Activated CD8-positive, alpha-beta T cell treated with anti-CD3 and anti-CD28 coated beads for 36 hours (primary cell): ENCODE measurements around the gene LPP. TPM values are rescaled to one million over a fixed set of nuclear protein-coding genes. Genes with fewer than 3 reads are reported as not detected.

Source experiments
- ATAC-seq: fragments of 200-7000 bp; cut with Tn5 transposase; one replicate; pipeline ENCODE4 v1.10.0; 2021; ENCODE audit warnings: mild to moderate bottlenecking, moderate library complexity
- CTCF ChIA-PET: fragments of 350-600 bp; sonication (Branson Sonifier 250); formaldehyde crosslinking; loops from one replicate; lab custom pipeline; 2021; ENCODE audit warnings: antibody characterized with exemption; lab: Charles Lee
- POLR2A ChIA-PET: fragments of 350-600 bp; sonication (Branson Sonifier 250); formaldehyde crosslinking; loops from one replicate; lab custom pipeline; 2021; ENCODE audit warnings: antibody characterized with exemption; lab: Charles Lee
- DNase-seq: peaks from one replicate; pipeline ENCODE4 v3.0.0-alpha.2; 2020
- H3K27ac Mint-ChIP-seq: one replicate; pipeline ENCODE4 v1.8.0; 2021; ENCODE audit warnings: mild to moderate bottlenecking, mixed read lengths
- H3K27me3 Mint-ChIP-seq: one replicate; pipeline ENCODE4 v1.8.0; 2021; ENCODE audit warnings: mixed read lengths
- H3K36me3 Mint-ChIP-seq: one replicate; pipeline ENCODE4 v1.8.0; 2021; ENCODE audit warnings: low read depth, mixed read lengths
- H3K4me1 Mint-ChIP-seq: one replicate; pipeline ENCODE4 v1.8.0; 2021; ENCODE audit warnings: low read depth, mixed read lengths
- H3K4me3 Mint-ChIP-seq: one replicate; pipeline ENCODE4 v1.8.0; 2021; ENCODE audit warnings: mild to moderate bottlenecking, moderate library complexity, mixed read lengths
- H3K9me3 Mint-ChIP-seq: one replicate; pipeline ENCODE4 v1.8.0; 2021; ENCODE audit warnings: mixed read lengths
- CTCF ChIP-seq: fragments of 200-600 bp; IDR thresholded peaks from one replicate; pipeline ENCODE4 v1.8.0; 2022; ENCODE audit warnings: antibody characterized with exemption, mild to moderate bottlenecking
- intact Hi-C: fragments of 100-400 bp; cut with micrococcal nuclease; formaldehyde crosslinking; loops from one replicate; pipeline ENCODE4 v1.10.0; 2022
- total RNA-seq, 2 experiments: library from RNA; stranded (reverse); gene quantifications; one replicate each; pipeline ENCODE4 v1.2.3, GENCODE V29; 2021

The LPP gene
- total RNA-seq, 2 experiments from 2014 or later, result 16.4 to 22.6 TPM

GRCh38 chr3:188488801-188489200 is 334.8 kb downstream of the LPP start:
- peaks cover 7% of the 10 kb centered on the region for H3K4me1 Mint-ChIP-seq
- H3K4me3 Mint-ChIP-seq, result no peak overlapping the region
- intact Hi-C loops, result no loop called here
- no peak overlapping the region for H3K27ac Mint-ChIP-seq
- ChIA-PET CTCF (no interaction called here), POLR2A (no interaction called here)
- TF ChIP-seq CTCF, result no peak
- H3K9me3 Mint-ChIP-seq, result no peaks in the 10 kb centered on the region
- ATAC-seq (no peak), DNase-seq (no peak)
- H3K27me3 Mint-ChIP-seq, result no peaks in the 10 kb centered on the region
- peaks cover 23% of the 10 kb centered on the region for H3K36me3 Mint-ChIP-seq

GRCh38 chr3:188489639-188490405 is 335.9 kb downstream of the LPP start:
- H3K27ac Mint-ChIP-seq, result no peak overlapping the region
- DNase-seq (no peak), ATAC-seq (no peak)
- H3K27me3 Mint-ChIP-seq, result no peaks in the 10 kb centered on the region
- TF ChIP-seq CTCF, result no peak
- intact Hi-C loops, result no loop called here
- CTCF ChIA-PET, result no interaction called here
- peaks cover 18% of the 10 kb centered on the region for H3K36me3 Mint-ChIP-seq
- POLR2A ChIA-PET, result interaction anchor here (0.7 kb wide), 1 partner anchor 43 kb away, joined by 3 read pairs; no protein-coding TSS in a partner anchor
- no peak overlapping the region for H3K4me3 Mint-ChIP-seq
- no peaks in the 10 kb centered on the region for H3K9me3 Mint-ChIP-seq
- peaks cover 7% of the 10 kb centered on the region for H3K4me1 Mint-ChIP-seq

- CTCF ChIA-PET, result interaction anchor here (0.6 kb wide), 1 partner anchor 361 kb away, joined by 3 read pairs; no protein-coding TSS in a partner anchor
- TF ChIP-seq CTCF, result no peak
These were observed 336.5 kb downstream of the LPP start for GRCh38 chr3:188490416-188490815.

GRCh38 chr3:188491276-188491687 is 337.3 kb downstream of the LPP start:
- intact Hi-C loops, result no loop called here
- Mint-ChIP-seq H3K4me3 (no peak overlapping the region), H3K27me3 (no peaks in the 10 kb centered on the region), H3K9me3 (no peaks in the 10 kb centered on the region), H3K36me3 (peaks cover 11% of the 10 kb centered on the region), H3K4me1 (peaks cover 7% of the 10 kb centered on the region), H3K27ac (no peak overlapping the region)
- no peak for TF ChIP-seq CTCF
- POLR2A ChIA-PET, result no interaction called here
- ATAC-seq, result no peak
- no peak for DNase-seq
- CTCF ChIA-PET, result interaction anchor here (0.9 kb wide), 1 partner anchor 33 kb away, joined by 3 read pairs; no protein-coding TSS in a partner anchor

More at GRCh38 chr3:188490416-188490815, 336.5 kb downstream of the LPP start:
- peaks cover 7% of the 10 kb centered on the region for H3K4me1 Mint-ChIP-seq
- ATAC-seq, result no peak
- no peaks in the 10 kb centered on the region for H3K27me3 Mint-ChIP-seq
- H3K4me3 Mint-ChIP-seq, result no peak overlapping the region
- POLR2A ChIA-PET, result interaction anchor here (0.7 kb wide), 1 partner anchor 42 kb away, joined by 3 read pairs; no protein-coding TSS in a partner anchor
- no peak for DNase-seq
- intact Hi-C loops, result no loop called here
- no peaks in the 10 kb centered on the region for H3K9me3 Mint-ChIP-seq
- no peak overlapping the region for H3K27ac Mint-ChIP-seq
- peaks cover 14% of the 10 kb centered on the region for H3K36me3 Mint-ChIP-seq

- POLR2A ChIA-PET, result no interaction called here
- DNase-seq (no peak), ATAC-seq (no peak)
- H3K9me3 Mint-ChIP-seq, result no peaks in the 10 kb centered on the region
- CTCF ChIA-PET, result no interaction called here
- H3K27me3 Mint-ChIP-seq, result no peaks in the 10 kb centered on the region
- H3K4me3 Mint-ChIP-seq, result no peak overlapping the region
- intact Hi-C loops, result no loop called here
- H3K4me1 Mint-ChIP-seq, result no peaks in the 10 kb centered on the region
- no peak for TF ChIP-seq CTCF
- peaks cover 2% of the 10 kb centered on the region for H3K36me3 Mint-ChIP-seq
- no peak overlapping the region for H3K27ac Mint-ChIP-seq
These were observed 342.4 kb downstream of the LPP start for GRCh38 chr3:188496390-188496789.
